T-helper 1 cell treated with Interleukin-12 subunit alpha and Interleukin-12 subunit beta and Interleukin-4 antibody, amounts not matched to agents 30 ng/mL and 1 ng/mL, for 36 hours (primary cell): ENCODE data around the gene BCKDK. TPM values are rescaled to one million over a fixed set of nuclear protein-coding genes. Genes with fewer than 3 reads are reported as not detected.

Experiments
- intact Hi-C: fragments of 100-400 bp; cut with micrococcal nuclease; formaldehyde crosslinking; loops from one replicate; pipeline ENCODE4 v1.15.1; 2024
- total RNA-seq: library from RNA; stranded (reverse); gene quantifications from 2 replicates; pipeline ENCODE4 v1.2.3, GENCODE V29; 2022

Gene BCKDK
- total RNA-seq, result 24.6 and 25.4 TPM in 2 replicates

- intact Hi-C loops, result loop anchor here (2.0 kb wide), 4 partner anchors 13 to 351 kb away; partner anchors contain the start of genes ARMC5, SETD1A and VKORC1
Measured at GRCh38 chr16:31108035-31108793, at the start of gene BCKDK. Gene BCKDK, plus strand, starts transcription at chr16:31108386. Its CDS starts 838 bp downstream, at chr16:31109224.

- intact Hi-C loops, result no loop called here
Measured at GRCh38 chr16:31061126-31061812, 46.9 kb upstream of the BCKDK start.

GRCh38 chr16:31061813-31062440, 46.3 kb upstream of the BCKDK start:
- intact Hi-C loops, result no loop called here

- intact Hi-C loops, result no loop called here
Measured at GRCh38 chr16:31063495-31063842, 44.7 kb upstream of the BCKDK start.

- intact Hi-C loops, result loop anchor here (1.0 kb wide), 1 partner anchor 8 kb away; no protein-coding TSS in a partner anchor
Measured at GRCh38 chr16:31063843-31064611, 44.2 kb upstream of the BCKDK start.

- intact Hi-C loops, result loop anchor here (1.0 kb wide), 1 partner anchor 7 kb away; no protein-coding TSS in a partner anchor
Measured at GRCh38 chr16:31064882-31065461, 43.2 kb upstream of the BCKDK start.

GRCh38 chr16:31067342-31067741, 40.8 kb upstream of the BCKDK start:
- intact Hi-C loops, result no loop called here

- intact Hi-C loops, result loop anchor here (1.0 to 5.0 kb wide), 6 partner anchors 8 to 800 kb away; partner anchors contain the start of genes PRR14, RUSF1 and ZNF267
Measured at GRCh38 chr16:31071861-31072260, 36.3 kb upstream of the BCKDK start.

GRCh38 chr16:31072540-31073141, 35.5 kb upstream of the BCKDK start:
- intact Hi-C loops, result loop anchor here (1.0 to 5.0 kb wide), 7 partner anchors 8 to 800 kb away; partner anchors contain the start of genes PRR14, RUSF1 and ZNF267

- intact Hi-C loops, result loop anchor here (1.0 to 5.0 kb wide), 6 partner anchors 259 to 799 kb away; partner anchors contain the start of genes PRR14, RUSF1 and ZNF267
Measured at GRCh38 chr16:31073142-31073969, 34.8 kb upstream of the BCKDK start.

GRCh38 chr16:31073970-31074813, 34.0 kb upstream of the BCKDK start, which contains the start of the genes ZNF646 and ZNF668:
Gene ZNF646, plus strand, starts transcription at chr16:31074422. Its CDS starts 1,903 bp downstream, at chr16:31076325.
Gene ZNF668, minus strand, starts transcription at chr16:31074240. Its CDS starts 9,781 bp downstream, at chr16:31064459.
- intact Hi-C loops, result loop anchor here (1.0 to 5.0 kb wide), 19 partner anchors 20 to 798 kb away; partner anchors contain the start of genes ARMC5, CFAP119, FBRS and FUS

GRCh38 chr16:31074814-31075183, 33.4 kb upstream of the BCKDK start:
- intact Hi-C loops, result loop anchor here (1.0 to 5.0 kb wide), 16 partner anchors 20 to 798 kb away; partner anchors contain the start of genes ARMC5, CFAP119, FBRS and FUS

GRCh38 chr16:31076319-31076718, 31.9 kb upstream of the BCKDK start:
- intact Hi-C loops, result no loop called here

- intact Hi-C loops, result no loop called here
Measured at GRCh38 chr16:31077024-31077423, 31.2 kb upstream of the BCKDK start.

- intact Hi-C loops, result no loop called here
Measured at GRCh38 chr16:31077592-31078396, 30.4 kb upstream of the BCKDK start.

GRCh38 chr16:31078597-31079341, 29.4 kb upstream of the BCKDK start:
- intact Hi-C loops, result no loop called here
